ENCODE measurements around the gene KLHDC9. TPM values are rescaled to one million over a fixed set of nuclear protein-coding genes. Genes with fewer than 3 reads are reported as not detected.

Gene KLHDC9
- total RNA-seq, 3 donors from 2014 or later = 5.8 to 9.8 (median 8.5) TPM

DNA sequence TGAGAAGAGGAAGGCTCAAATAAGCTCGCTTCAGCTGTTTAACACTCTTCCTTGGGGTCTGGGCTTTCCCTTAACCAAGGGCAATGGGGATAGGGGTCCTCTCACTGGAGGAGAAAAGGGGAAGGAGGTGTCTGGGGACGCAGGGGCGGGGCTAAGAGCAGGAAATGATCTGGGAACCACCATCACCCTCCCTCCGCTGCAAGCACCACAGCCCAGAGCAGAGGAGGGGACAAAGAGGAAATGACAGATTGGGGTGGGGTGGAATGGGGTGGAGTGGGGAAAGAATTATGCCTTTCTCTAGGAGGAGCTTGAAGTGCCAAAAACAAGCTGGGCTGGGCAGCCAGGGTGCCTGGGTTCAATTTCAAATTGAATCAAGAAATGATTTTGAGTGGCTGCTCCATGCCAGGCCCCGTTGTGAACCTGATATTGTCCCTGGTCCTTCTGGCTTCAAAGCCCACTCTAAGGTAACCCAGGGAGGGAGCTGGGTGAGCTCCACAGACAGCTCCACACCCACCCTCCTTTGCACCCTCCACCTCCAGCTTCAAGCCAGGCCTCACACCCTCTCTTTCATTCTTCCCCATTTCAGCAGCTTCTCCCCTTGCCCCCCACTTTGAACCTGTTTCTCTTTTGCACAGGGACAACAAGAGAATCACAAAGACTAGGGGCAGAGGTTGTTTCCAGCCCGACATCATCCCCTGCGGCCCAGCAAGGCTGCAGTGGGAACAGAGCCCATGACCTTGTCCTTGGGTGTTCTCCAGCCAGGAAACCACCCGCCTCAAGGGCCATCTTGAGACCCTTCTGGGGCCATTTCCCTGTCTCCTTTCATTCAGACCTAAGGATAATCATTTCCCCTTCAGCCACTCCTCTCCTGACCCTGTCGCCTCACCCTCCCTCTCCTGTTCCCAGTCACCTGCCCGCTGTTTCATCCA lies 29.6 kb upstream of the KLHDC9 start:
- intact Hi-C loops (cut with DNase I; ENCODE audit: low total_unique reads) = no loop called here
- TF ChIP-seq POLR2AphosphoS5 (IDR thresholded peaks at IDR 0.05) = no peak
- TF ChIP-seq, protein P1, sequence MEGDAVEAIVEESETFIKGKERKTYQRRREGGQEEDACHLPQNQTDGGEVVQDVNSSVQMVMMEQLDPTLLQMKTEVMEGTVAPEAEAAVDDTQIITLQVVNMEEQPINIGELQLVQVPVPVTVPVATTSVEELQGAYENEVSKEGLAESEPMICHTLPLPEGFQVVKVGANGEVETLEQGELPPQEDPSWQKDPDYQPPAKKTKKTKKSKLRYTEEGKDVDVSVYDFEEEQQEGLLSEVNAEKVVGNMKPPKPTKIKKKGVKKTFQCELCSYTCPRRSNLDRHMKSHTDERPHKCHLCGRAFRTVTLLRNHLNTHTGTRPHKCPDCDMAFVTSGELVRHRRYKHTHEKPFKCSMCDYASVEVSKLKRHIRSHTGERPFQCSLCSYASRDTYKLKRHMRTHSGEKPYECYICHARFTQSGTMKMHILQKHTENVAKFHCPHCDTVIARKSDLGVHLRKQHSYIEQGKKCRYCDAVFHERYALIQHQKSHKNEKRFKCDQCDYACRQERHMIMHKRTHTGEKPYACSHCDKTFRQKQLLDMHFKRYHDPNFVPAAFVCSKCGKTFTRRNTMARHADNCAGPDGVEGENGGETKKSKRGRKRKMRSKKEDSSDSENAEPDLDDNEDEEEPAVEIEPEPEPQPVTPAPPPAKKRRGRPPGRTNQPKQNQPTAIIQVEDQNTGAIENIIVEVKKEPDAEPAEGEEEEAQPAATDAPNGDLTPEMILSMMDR (IDR thresholded peaks at IDR 0.05) = no peak
- TF ChIP-seq POLR2A (IDR thresholded peaks at IDR 0.05) = no peak
- Histone ChIP-seq H3K27me3 (no peaks in the 10 kb centered on the region), H3K36me3 (no peaks in the 10 kb centered on the region), H3K9me3 (no peaks in the 10 kb centered on the region), H3K4me1 (no peaks in the 10 kb centered on the region), H3K4me3 (peak overlapping the region; percentile 35 to 49 (median 42)), H3K27ac (peak overlapping the region; percentile 19 to 74)
- DNase-seq (ENCODE audit: low spot score in 2 of 2) = no peak

DNA sequence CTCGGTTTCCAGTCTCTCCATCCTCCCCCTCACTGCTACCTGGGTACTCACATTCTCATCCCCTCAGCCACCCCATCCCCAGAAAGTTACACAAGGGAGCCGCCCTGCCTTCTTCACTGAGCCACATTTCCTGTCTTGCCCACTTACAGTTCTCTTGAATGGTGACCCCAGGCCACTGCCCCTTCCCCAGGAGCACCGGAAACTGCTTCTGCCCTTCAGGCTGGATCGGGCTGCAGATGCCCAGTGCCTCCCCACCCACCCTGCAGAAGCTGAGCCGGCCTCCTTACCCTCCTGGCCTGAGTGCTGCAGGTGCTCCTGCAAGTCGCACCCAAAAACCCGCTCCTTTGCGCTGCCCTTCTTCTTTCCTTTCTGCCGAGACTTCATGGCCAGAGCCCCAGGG lies 28.9 kb upstream of the KLHDC9 start:
- TF ChIP-seq, protein P1 (IDR thresholded peaks at IDR 0.05) = no peak
- TF ChIP-seq POLR2AphosphoS5 (IDR thresholded peaks at IDR 0.05) = no peak
- TF ChIP-seq POLR2A (IDR thresholded peaks at IDR 0.05) = no peak
- Histone ChIP-seq H3K36me3 (no peaks in the 10 kb centered on the region), H3K27ac (peak overlapping the region; percentile 19 to 74), H3K9me3 (no peaks in the 10 kb centered on the region), H3K4me1 (no peaks in the 10 kb centered on the region), H3K4me3 (peak overlapping the region; percentile 35 to 49 (median 42)), H3K27me3 (no peaks in the 10 kb centered on the region)
- intact Hi-C loops (cut with DNase I; ENCODE audit: low total_unique reads) = no loop called here
- no peak for DNase-seq (ENCODE audit: low spot score in 2 of 2)

DNA sequence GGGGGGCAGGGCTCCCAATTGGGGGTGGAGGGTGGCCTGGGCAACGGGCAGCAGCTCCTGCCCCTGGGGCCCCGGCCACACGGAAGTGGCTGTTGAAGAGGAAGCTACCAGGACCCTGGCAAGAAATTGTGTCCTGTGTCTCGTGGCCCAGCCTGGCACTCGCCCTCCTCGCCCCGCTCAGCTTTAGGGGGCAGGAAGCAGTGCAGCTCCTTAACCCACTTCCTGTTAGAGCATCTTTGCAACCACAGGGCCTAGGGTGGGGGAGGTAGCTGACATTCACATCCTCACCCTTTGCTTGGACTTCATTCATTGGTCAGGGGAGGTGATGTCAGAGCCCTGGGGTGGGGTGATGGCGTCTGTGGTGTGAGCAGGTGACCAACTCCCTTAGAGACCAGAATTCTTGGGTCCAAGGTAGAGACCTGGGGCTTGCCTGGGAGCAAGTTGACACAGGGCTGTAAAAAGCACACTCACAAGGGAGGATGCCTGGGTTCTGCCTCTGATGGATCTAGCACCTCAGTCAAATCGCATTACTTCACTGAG lies 28.4 kb upstream of the KLHDC9 start, which contains the start of gene ARHGAP30:
Gene ARHGAP30 (minus strand): TSS at position 161 of the 540 bp plus-strand sequence. CDS start 267 bp downstream, outside the sequence.
- Histone ChIP-seq H3K27ac (peak within 1 kb of the TSS; percentile 19 to 74), H3K4me3 (peak within 1 kb of the TSS; percentile 35 to 49 (median 42))
- intact Hi-C loops (cut with DNase I; ENCODE audit: low total_unique reads) = no loop called here

DNA sequence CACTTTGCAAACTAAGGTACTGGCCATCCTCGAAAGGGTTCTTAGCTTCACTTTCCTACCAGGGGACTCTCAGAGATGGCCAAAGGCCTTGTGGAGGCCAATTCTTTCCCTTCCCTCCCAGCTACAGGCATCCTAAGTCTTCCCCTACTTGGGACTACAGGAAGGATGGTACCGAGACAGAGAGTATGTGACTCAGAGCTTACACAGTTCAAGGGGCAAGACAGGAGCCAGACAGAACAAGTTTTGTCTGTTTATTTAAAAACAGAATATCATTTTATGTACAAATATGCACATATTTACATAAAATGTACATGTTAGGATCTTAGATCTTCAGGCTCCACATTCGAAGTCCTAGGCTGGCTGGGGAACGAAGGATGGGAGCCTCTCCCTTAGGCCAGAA lies 27.4 kb upstream of the KLHDC9 start:
- H3K36me3 ChIP-seq = no peaks in the 10 kb centered on the region
- H3K27me3 ChIP-seq = no peaks in the 10 kb centered on the region
- TF ChIP-seq POLR2AphosphoS5 (IDR thresholded peaks at IDR 0.05) (no peak), POLR2A (IDR thresholded peaks at IDR 0.05) (no peak)
- TF ChIP-seq, protein P1 (IDR thresholded peaks at IDR 0.05) = no peak
- H3K9me3 ChIP-seq = no peaks in the 10 kb centered on the region
- H3K27ac ChIP-seq = no peak overlapping the region
- no peak for DNase-seq (ENCODE audit: low spot score in 2 of 2)
- no peak overlapping the region for H3K4me3 ChIP-seq
- intact Hi-C loops (cut with DNase I; ENCODE audit: low total_unique reads) = no loop called here
- H3K4me1 ChIP-seq = no peaks in the 10 kb centered on the region

More for the DNA sequence above, 28.4 kb upstream of the KLHDC9 start, which contains the start of gene ARHGAP30:
- Histone ChIP-seq H3K36me3 (no peaks in the 10 kb centered on the region), H3K4me1 (no peaks in the 10 kb centered on the region), H3K9me3 (no peaks in the 10 kb centered on the region), H3K27me3 (no peaks in the 10 kb centered on the region)
- no peak for TF ChIP-seq POLR2A (IDR thresholded peaks at IDR 0.05)
- no peak for TF ChIP-seq POLR2AphosphoS5 (IDR thresholded peaks at IDR 0.05)
- TF ChIP-seq, protein P1 (IDR thresholded peaks at IDR 0.05) = no peak
- peak in 1 of 2 donors; percentile 44 for DNase-seq (ENCODE audit: low spot score in 2 of 2)
